H9 (cell line): ENCODE measurements around the gene ZNF69. TPM values are rescaled to one million over a fixed set of nuclear protein-coding genes. Genes with fewer than 3 reads are reported as not detected.

ENCODE experiments used
- DNase-seq: peaks from one replicate; pipeline ENCODE4 v3.0.0-alpha.2; 2017
- H2AFZ ChIP-seq: one replicate; pipeline ENCODE4 v1.6.1; 2013; ENCODE audit warnings: mild to moderate bottlenecking, low read length, control low read depth, moderate library complexity
- H2AK5ac ChIP-seq: 2 replicates; pipeline ENCODE4 v1.6.1; 2013; ENCODE audit warnings: low read length, control low read depth, mixed read lengths; ENCODE audit not compliant: insufficient read length
- H2BK120ac ChIP-seq: one replicate; pipeline ENCODE4 v1.6.1; 2013; ENCODE audit warnings: low read depth, mild to moderate bottlenecking, low read length, control low read depth, inconsistent platforms; ENCODE audit not compliant: poor library complexity, severe bottlenecking
- H2BK12ac ChIP-seq: 2 replicates; pipeline ENCODE4 v1.6.1; 2013; ENCODE audit warnings: low read length, control low read depth, mixed read lengths, low read depth; ENCODE audit not compliant: insufficient read length
- H2BK15ac ChIP-seq: 2 replicates; pipeline ENCODE4 v1.6.1; 2013; ENCODE audit warnings: low read depth, low read length, control low read depth
- H2BK20ac ChIP-seq: one replicate; pipeline ENCODE4 v1.6.1; 2013; ENCODE audit warnings: low read depth, mild to moderate bottlenecking, low read length, control low read depth, inconsistent platforms; ENCODE audit not compliant: poor library complexity, severe bottlenecking
- H2BK5ac ChIP-seq: 2 replicates; pipeline ENCODE4 v1.6.1; 2013; ENCODE audit warnings: low read length, control low read depth, mixed read lengths; ENCODE audit not compliant: insufficient read length
- H3K14ac ChIP-seq: 2 replicates; pipeline ENCODE4 v1.6.1; 2013; ENCODE audit warnings: low read length, control low read depth; ENCODE audit not compliant: insufficient read depth
- H3K18ac ChIP-seq: 2 replicates; pipeline ENCODE4 v1.6.1; 2013; ENCODE audit warnings: low read depth, mild to moderate bottlenecking, mixed read lengths, low read length, control low read depth; ENCODE audit not compliant: insufficient read length
- H3K23ac ChIP-seq: 2 replicates; pipeline ENCODE4 v1.6.1; 2013; ENCODE audit warnings: low read length, control low read depth, mixed read lengths, low read depth; ENCODE audit not compliant: insufficient read length
- H3K23me2 ChIP-seq: 2 replicates; pipeline ENCODE4 v1.6.1; 2013; ENCODE audit warnings: low read depth, mild to moderate bottlenecking, mixed read lengths, low read length, control low read depth; ENCODE audit not compliant: insufficient read length, poor library complexity, severe bottlenecking
- H3K27ac ChIP-seq: 2 replicates; pipeline ENCODE4 v1.5.1; 2013; ENCODE audit warnings: low read length, control low read depth, mixed read lengths, low read depth; ENCODE audit not compliant: insufficient read length
- H3K27me3 ChIP-seq: 2 replicates; pipeline ENCODE4 v1.6.1; 2013; ENCODE audit warnings: low read length, control low read depth, inconsistent platforms; ENCODE audit not compliant: insufficient read depth
- H3K4ac ChIP-seq: 2 replicates; pipeline ENCODE4 v1.6.1; 2013; ENCODE audit warnings: low read depth, mild to moderate bottlenecking, control low read depth, inconsistent platforms, low read length, moderate library complexity
- H3K4me1 ChIP-seq: 2 replicates; pipeline ENCODE4 v1.6.1; 2013; ENCODE audit warnings: low read length, control low read depth, inconsistent platforms; ENCODE audit not compliant: insufficient read depth
- H3K4me2 ChIP-seq: 2 replicates; pipeline ENCODE4 v1.6.1; 2013; ENCODE audit warnings: low read length, control low read depth, mixed read lengths; ENCODE audit not compliant: insufficient read length, insufficient read depth
- H3K56ac ChIP-seq: 2 replicates; pipeline ENCODE4 v1.6.1; 2013; ENCODE audit warnings: low read depth, mild to moderate bottlenecking, mixed read lengths, low read length, control low read depth; ENCODE audit not compliant: insufficient read length
- H3K79me1 ChIP-seq: 2 replicates; pipeline ENCODE4 v1.6.1; 2013; ENCODE audit warnings: low read depth, mild to moderate bottlenecking, moderate library complexity, low read length, control low read depth, inconsistent platforms; ENCODE audit not compliant: insufficient read depth, poor library complexity, severe bottlenecking
- H3K79me2 ChIP-seq: 2 replicates; pipeline ENCODE4 v1.6.1; 2013; ENCODE audit warnings: low read length, control low read depth, inconsistent platforms; ENCODE audit not compliant: insufficient read depth
- H3K9ac ChIP-seq: 2 replicates; pipeline ENCODE4 v1.6.1; 2013; ENCODE audit warnings: low read length, control low read depth, mixed read lengths; ENCODE audit not compliant: insufficient read length; ENCODE audit errors: extremely low read depth
- H3K9me3 ChIP-seq: one replicate; pipeline ENCODE4 v1.6.1; 2013; ENCODE audit warnings: low read depth, low read length, inconsistent platforms; ENCODE audit not compliant: control insufficient read depth
- H3T11ph ChIP-seq: one replicate; pipeline ENCODE4 v1.6.1; 2013; ENCODE audit warnings: mild to moderate bottlenecking, low read length, control low read depth, inconsistent platforms
- H4K20me1 ChIP-seq: one replicate; pipeline ENCODE4 v1.6.1; 2013; ENCODE audit not compliant: control insufficient read depth, insufficient read length, insufficient read depth
- H4K5ac ChIP-seq: 2 replicates; pipeline ENCODE4 v1.6.1; 2013; ENCODE audit warnings: low read depth, mild to moderate bottlenecking, mixed read lengths, low read length, control low read depth; ENCODE audit not compliant: insufficient read length
- H4K8ac ChIP-seq: replicated peaks from 2 replicates; pipeline ENCODE4 v1.6.1; 2013; ENCODE audit warnings: low read length, control low read depth, mixed read lengths, low read depth; ENCODE audit not compliant: insufficient read length
- H4K91ac ChIP-seq: 2 replicates; pipeline ENCODE4 v1.6.1; 2013; ENCODE audit warnings: low read depth, mild to moderate bottlenecking, moderate library complexity, mixed read lengths, low read length, control low read depth; ENCODE audit not compliant: insufficient read length
- H3K27ac Mint-ChIP-seq, 3 experiments: 2 replicates in 2 of 3; 3 replicates in 1 of 3; pipeline ENCODE4 v1.8.0; 2020 to 2021; ENCODE audit warnings: mixed read lengths in 3 of 3, mild to moderate bottlenecking in 1 of 3, moderate library complexity in 1 of 3
- H3K27me3 Mint-ChIP-seq: 2 replicates; pipeline ENCODE4 v1.8.0; 2021; ENCODE audit warnings: low read depth, mild to moderate bottlenecking, moderate library complexity, mixed read lengths
- H3K36me3 Mint-ChIP-seq, 3 experiments: 2 replicates in 2 of 3; 3 replicates in 1 of 3; pipeline ENCODE4 v1.8.0; 2020 to 2021; ENCODE audit warnings: low read depth in 3 of 3, mixed read lengths in 3 of 3; ENCODE audit not compliant: insufficient read depth in 1 of 3
- H3K4me1 Mint-ChIP-seq, 2 experiments: 2 replicates each; pipeline ENCODE4 v1.8.0; 2020; ENCODE audit warnings: mixed read lengths in 2 of 2
- H3K4me3 Mint-ChIP-seq, 2 experiments: 2 replicates in 1 of 2; 3 replicates in 1 of 2; pipeline ENCODE4 v1.8.0; 2020 to 2021; ENCODE audit warnings: mild to moderate bottlenecking in 2 of 2, mixed read lengths in 2 of 2, moderate library complexity in 1 of 2
- H3K9me3 Mint-ChIP-seq, 2 experiments: 2 replicates in 1 of 2; 3 replicates in 1 of 2; pipeline ENCODE4 v1.8.0; 2020; ENCODE audit warnings: mild to moderate bottlenecking in 2 of 2, mixed read lengths in 2 of 2, moderate library complexity in 1 of 2
- CTCF ChIP-seq: fragments of 200-600 bp; sonication (generic); conservative IDR thresholded peaks from 3 replicates; pipeline ENCODE4 v1.8.0; 2021; ENCODE audit warnings: antibody characterized with exemption, mild to moderate bottlenecking
- WGBS: extraction: QIAGEN DNeasy Blood & Tissue Kit; methylation state at CpG from one replicate; pipeline ENCODE4 v1.1.7; 2013; ENCODE audit warnings: missing lambda C conversion rate, low lambda C conversion rate, mixed read lengths; ENCODE audit not compliant: insufficient read length; ENCODE audit errors: extremely low coverage; 5-methylcytosine and 5-hydroxymethylcytosine counted together
- total RNA-seq: library from RNA; stranded (reverse); gene quantifications from 2 replicates; pipeline ENCODE4 v1.2.1, GENCODE V29; 2021

ZNF69 gene
- total RNA-seq, 1 experiment from 2014 or later: 27.3 TPM

- no peaks in the 10 kb centered on the region; the same call in 1 of the 2 replicates for H3K4me1 ChIP-seq
- H3K56ac ChIP-seq: no peak overlapping the region
- peaks cover 66 to 86% of the 10 kb centered on the region in 2 experiments for H3K9me3 Mint-ChIP-seq
- peaks cover 72 to 83% (median 81%) of the 10 kb centered on the region in 3 experiments for H3K36me3 Mint-ChIP-seq
- H4K8ac ChIP-seq: no peak overlapping the region
- no peaks in the 10 kb centered on the region for H4K20me1 ChIP-seq
- H3K27ac ChIP-seq: no peak overlapping the region
- peaks cover 12% of the 10 kb centered on the region in 2 experiments for H3K4me1 Mint-ChIP-seq
- H2AK5ac ChIP-seq: no peak overlapping the region
- no peak overlapping the region for H4K91ac ChIP-seq
- H3K79me2 ChIP-seq: 0 out of 2 replicates have a peak, but pooled peaks cover 2% of the 10 kb centered on the region
- no peak overlapping the region for H4K5ac ChIP-seq
- H3K4me3 Mint-ChIP-seq: no peak overlapping the region
- no peak overlapping the region for H3T11ph ChIP-seq
- TF ChIP-seq CTCF: no peak
- peaks cover 9% of the 10 kb centered on the region for H3K9me3 ChIP-seq
- H2BK5ac ChIP-seq: no peak overlapping the region
- no peak overlapping the region for H3K9ac ChIP-seq
- no peak overlapping the region for H2BK120ac ChIP-seq
- no peak overlapping the region for H3K18ac ChIP-seq
- no peaks in the 10 kb centered on the region for H3K27me3 ChIP-seq
- H3K23me2 ChIP-seq: no peaks in the 10 kb centered on the region
- no peak for DNase-seq
- H3K4ac ChIP-seq: no peak overlapping the region
- no peak overlapping the region for H2AFZ ChIP-seq
- H3K23ac ChIP-seq: no peak overlapping the region
- no peak overlapping the region for H2BK15ac ChIP-seq
- no peak overlapping the region for H2BK20ac ChIP-seq
- no peak overlapping the region for H3K27ac Mint-ChIP-seq
- H3K14ac ChIP-seq: no peak overlapping the region
- no CpG with 5 or more reads among the region's 6 CpGs for WGBS
- H3K27me3 Mint-ChIP-seq: peaks cover 2% of the 10 kb centered on the region
- H3K4me2 ChIP-seq: no peak overlapping the region
- H3K79me1 ChIP-seq: peaks cover 3% of the 10 kb centered on the region
- no peak overlapping the region for H2BK12ac ChIP-seq
These were observed 7.3 kb downstream of the ZNF69 start for GRCh38 chr19:11894851-11895250.
